OCI-LY7 (cell line): Measurements from ENCODE around the gene TTC7B. TPM values are rescaled to one million over a fixed set of nuclear protein-coding genes. Genes with fewer than 3 reads are reported as not detected.

Experiments
- BruUV-seq: library from RNA; stranded (reverse); fragments of 400-500 nt; replicated peaks from 2 replicates; lab custom pipeline; 2021; lab: Mats Ljungman, UMichigan
- CTCF ChIA-PET: fragments of 300-600 bp; sonication (Branson Sonifier 250); formaldehyde crosslinking; loops from one replicate; lab custom pipeline; 2022; ENCODE audit warnings: antibody characterized with exemption; ENCODE audit not compliant: unreplicated experiment; lab: Charles Lee
- POLR2A ChIA-PET: fragments of 300-600 bp; sonication (Branson Sonifier 250); formaldehyde crosslinking; loops from one replicate; lab custom pipeline; 2022; ENCODE audit warnings: antibody characterized with exemption; lab: Charles Lee
- DNase-seq: peaks from one replicate; pipeline ENCODE4 v3.0.0-alpha.2; 2015; ENCODE audit warnings: low spot score
- H2AFZ ChIP-seq: fragments of 200-600 bp; sonication (generic), shearing (Covaris generic); 2 replicates; pipeline ENCODE4 v1.6.1; 2014; ENCODE audit warnings: mild to moderate bottlenecking, antibody characterized with exemption, low read length, moderate library complexity
- H3K27ac ChIP-seq: fragments of 200-600 bp; sonication (generic); 2 replicates; pipeline ENCODE4 v1.5.1; 2014; ENCODE audit warnings: mixed run types, low read depth, mild to moderate bottlenecking, moderate library complexity, low read length, inconsistent platforms; ENCODE audit not compliant: poor library complexity, severe bottlenecking
- H3K36me3 ChIP-seq: fragments of 200-600 bp; sonication (generic); 2 replicates; pipeline ENCODE4 v1.6.1; 2014; ENCODE audit warnings: mild to moderate bottlenecking, antibody characterized with exemption, low read length, moderate library complexity, mixed read lengths; ENCODE audit not compliant: insufficient read depth
- H3K4me1 ChIP-seq: fragments of 200-600 bp; sonication (generic); 2 replicates; pipeline ENCODE4 v1.5.1; 2014; ENCODE audit warnings: mild to moderate bottlenecking, low read length; ENCODE audit not compliant: insufficient read depth, poor library complexity, severe bottlenecking
- H3K4me2 ChIP-seq: fragments of 200-600 bp; sonication (generic); 2 replicates; pipeline ENCODE4 v1.6.1; 2014; ENCODE audit warnings: mild to moderate bottlenecking, low read length
- H3K4me3 ChIP-seq: fragments of 200-600 bp; sonication (generic); 2 replicates; pipeline ENCODE4 v1.5.1; 2014; ENCODE audit warnings: mild to moderate bottlenecking, low read depth, low read length; ENCODE audit not compliant: poor library complexity, severe bottlenecking
- H3K79me2 ChIP-seq: fragments of 200-600 bp; sonication (generic); 2 replicates; pipeline ENCODE4 v1.6.1; 2016; ENCODE audit warnings: low read depth, mild to moderate bottlenecking, low read length, moderate library complexity, mixed read lengths; ENCODE audit not compliant: insufficient read depth
- H3K9me2 ChIP-seq: fragments of 200-600 bp; sonication (generic); 2 replicates; pipeline ENCODE4 v1.6.1; 2016; ENCODE audit warnings: mild to moderate bottlenecking, low read length, mixed read lengths; ENCODE audit not compliant: insufficient read depth
- H3K9me3 ChIP-seq: fragments of 200-600 bp; sonication (generic); 2 replicates; pipeline ENCODE4 v1.6.1; 2014; ENCODE audit warnings: mild to moderate bottlenecking, mixed run types, low read length, mixed read lengths
- H4K20me1 ChIP-seq: fragments of 200-600 bp; sonication (generic); 2 replicates; pipeline ENCODE4 v1.6.1; 2014; ENCODE audit warnings: mild to moderate bottlenecking, antibody characterized with exemption, low read length, moderate library complexity, mixed read lengths; ENCODE audit not compliant: insufficient read depth
- EZH2phosphoT487 ChIP-seq: fragments of 200-600 bp; sonication (generic); IDR thresholded peaks from 2 replicates; pipeline ENCODE4 v1.6.1; 2018; ENCODE audit warnings: low read depth, borderline replicate concordance, mild to moderate bottlenecking, mixed run types, antibody characterized with exemption, low read length, moderate library complexity, mixed read lengths
- intact Hi-C: fragments of 100-400 bp; cut with micrococcal nuclease; formaldehyde crosslinking; loops from one replicate; pipeline ENCODE4 v1.10.0; 2022; ENCODE audit not compliant: unreplicated experiment
- total RNA-seq, 2 experiments: library from RNA; depleted of rRNA in 1 of 2; stranded (reverse); fragments of >200 nt in 1 of 2; shearing (Covaris generic) in 1 of 2; gene quantifications; 2 replicates each; pipeline ENCODE4 v1.2.3, GENCODE V29; 2014 to 2022
- TF ChIP-seq, protein P1 (sequence below): fragments of 200-600 bp; sonication (generic); conservative IDR thresholded peaks from 2 replicates; pipeline ENCODE4 v1.5.1; 2014; ENCODE audit warnings: mild to moderate bottlenecking, antibody characterized with exemption, low read length, moderate library complexity, mixed read lengths

The TTC7B gene
- total RNA-seq, 2 experiments from 2014 or later = 0.19 to 0.51 TPM

DNA sequence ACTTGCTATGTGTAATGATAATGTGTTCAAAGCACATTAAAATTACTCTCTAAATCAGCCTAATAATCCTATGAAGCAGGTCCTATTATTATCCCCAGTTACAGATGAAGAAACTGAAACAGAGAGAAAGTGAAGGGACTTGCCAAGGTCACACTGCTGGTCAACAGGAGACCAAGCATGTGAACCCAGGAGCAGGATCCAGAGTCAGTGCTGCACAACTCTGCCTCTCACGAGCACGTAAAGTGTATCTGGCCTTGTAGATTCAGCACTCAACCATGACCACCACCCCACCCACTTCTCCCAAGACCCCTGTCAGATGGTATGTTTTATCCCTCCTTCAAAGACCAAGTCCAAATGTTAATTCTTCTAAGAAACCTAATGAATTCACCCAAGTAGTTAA is 100.7 kb downstream of the TTC7B start:
- CTCF ChIA-PET = no interaction called here
- no peaks in the 10 kb centered on the region for H3K36me3 ChIP-seq
- H3K4me2 ChIP-seq = no peak overlapping the region
- TF ChIP-seq EZH2phosphoT487 = no peak
- TF ChIP-seq, protein P1, sequence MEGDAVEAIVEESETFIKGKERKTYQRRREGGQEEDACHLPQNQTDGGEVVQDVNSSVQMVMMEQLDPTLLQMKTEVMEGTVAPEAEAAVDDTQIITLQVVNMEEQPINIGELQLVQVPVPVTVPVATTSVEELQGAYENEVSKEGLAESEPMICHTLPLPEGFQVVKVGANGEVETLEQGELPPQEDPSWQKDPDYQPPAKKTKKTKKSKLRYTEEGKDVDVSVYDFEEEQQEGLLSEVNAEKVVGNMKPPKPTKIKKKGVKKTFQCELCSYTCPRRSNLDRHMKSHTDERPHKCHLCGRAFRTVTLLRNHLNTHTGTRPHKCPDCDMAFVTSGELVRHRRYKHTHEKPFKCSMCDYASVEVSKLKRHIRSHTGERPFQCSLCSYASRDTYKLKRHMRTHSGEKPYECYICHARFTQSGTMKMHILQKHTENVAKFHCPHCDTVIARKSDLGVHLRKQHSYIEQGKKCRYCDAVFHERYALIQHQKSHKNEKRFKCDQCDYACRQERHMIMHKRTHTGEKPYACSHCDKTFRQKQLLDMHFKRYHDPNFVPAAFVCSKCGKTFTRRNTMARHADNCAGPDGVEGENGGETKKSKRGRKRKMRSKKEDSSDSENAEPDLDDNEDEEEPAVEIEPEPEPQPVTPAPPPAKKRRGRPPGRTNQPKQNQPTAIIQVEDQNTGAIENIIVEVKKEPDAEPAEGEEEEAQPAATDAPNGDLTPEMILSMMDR = no peak
- H3K27ac ChIP-seq = no peak overlapping the region
- no peak overlapping the region for H3K4me3 ChIP-seq
- no peaks in the 10 kb centered on the region for H3K9me3 ChIP-seq
- no peaks in the 10 kb centered on the region for H3K79me2 ChIP-seq
- no peaks in the 10 kb centered on the region for H3K9me2 ChIP-seq
- no peaks in the 10 kb centered on the region for H3K4me1 ChIP-seq
- DNase-seq = no peak
- no peaks in the 10 kb centered on the region for H4K20me1 ChIP-seq
- POLR2A ChIA-PET = no interaction called here
- no peak overlapping the region for H2AFZ ChIP-seq
- no TSS peak for BruUV-seq
- intact Hi-C loops = no loop called here

DNA sequence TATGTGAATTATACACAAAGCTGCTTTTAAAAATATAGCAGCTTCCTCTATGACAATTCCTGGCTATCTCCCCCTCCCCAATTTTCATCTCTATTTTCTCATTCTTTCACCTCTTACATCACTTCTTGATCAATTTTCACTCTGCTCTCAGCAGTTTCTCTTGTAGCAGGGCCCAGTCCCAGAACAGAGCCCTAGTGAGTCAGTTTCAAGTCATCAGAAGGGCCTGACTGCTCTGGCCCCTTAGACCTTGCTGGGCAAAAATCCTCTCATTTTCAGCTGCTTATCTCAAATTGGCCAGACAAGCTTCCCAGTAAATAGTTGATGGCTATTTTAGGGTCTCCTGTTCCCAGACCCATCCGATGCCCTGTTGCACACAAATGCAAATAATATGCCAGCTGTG is 101.4 kb downstream of the TTC7B start:
- intact Hi-C loops = no loop called here
- POLR2A ChIA-PET = interaction anchor here (0.8 kb wide), 1 partner anchor 46 kb away, joined by 3 read pairs; no protein-coding TSS in a partner anchor
- H3K4me2 ChIP-seq = no peak overlapping the region

DNA sequence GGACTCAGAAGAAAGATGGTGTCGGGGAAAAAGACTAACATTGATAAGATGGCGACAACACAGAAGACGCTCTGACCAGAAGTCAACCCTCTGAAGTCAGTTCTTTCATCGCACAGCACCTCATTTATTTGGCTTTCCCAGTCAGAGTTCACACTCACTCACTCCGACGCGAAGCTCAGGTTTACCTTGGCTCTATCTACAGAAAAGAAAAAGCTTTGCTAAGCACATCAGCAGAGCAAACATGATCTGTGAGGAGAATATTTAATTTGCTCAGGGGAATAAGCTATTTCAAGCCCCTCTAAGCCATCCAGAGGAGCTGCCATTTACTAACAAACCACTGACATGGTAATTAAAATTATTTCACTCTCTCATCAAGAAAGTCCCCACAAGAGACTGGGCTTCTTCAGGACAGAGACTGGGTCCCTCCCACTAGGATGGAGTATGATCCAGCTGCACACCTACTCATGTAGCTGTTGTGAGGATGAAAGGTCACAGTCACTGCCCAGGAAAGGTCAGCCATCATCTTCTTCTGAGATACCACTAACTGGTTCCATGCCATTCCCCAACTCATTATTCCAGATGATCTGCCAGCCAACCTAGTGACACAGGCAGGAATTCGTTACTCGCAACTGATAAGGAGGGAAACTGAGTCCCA is 111.4 kb downstream of the TTC7B start:
- ChIA-PET CTCF (no interaction called here), POLR2A (interaction anchor here (0.8 kb wide), 1 partner anchor 12 kb away, joined by 3 read pairs; no protein-coding TSS in a partner anchor)
- Histone ChIP-seq H3K4me2 (no peak overlapping the region), H3K9me3 (no peaks in the 10 kb centered on the region), H4K20me1 (no peaks in the 10 kb centered on the region), H3K4me1 (no peaks in the 10 kb centered on the region), H3K4me3 (no peak overlapping the region), H3K9me2 (no peaks in the 10 kb centered on the region), H2AFZ (no peak overlapping the region), H3K79me2 (no peaks in the 10 kb centered on the region), H3K36me3 (no peaks in the 10 kb centered on the region), H3K27ac (no peak overlapping the region)
- intact Hi-C loops = no loop called here
- DNase-seq = no peak
- no peak for TF ChIP-seq EZH2phosphoT487
- TF ChIP-seq, protein P1 = no peak
- no TSS peak for BruUV-seq

More for the DNA sequence above, 101.4 kb downstream of the TTC7B start:
- no peaks in the 10 kb centered on the region for H3K79me2 ChIP-seq
- no peaks in the 10 kb centered on the region for H3K36me3 ChIP-seq
- H3K4me3 ChIP-seq = no peak overlapping the region
- H3K27ac ChIP-seq = no peak overlapping the region
- BruUV-seq = no TSS peak
- H3K9me2 ChIP-seq = no peaks in the 10 kb centered on the region
- H4K20me1 ChIP-seq = no peaks in the 10 kb centered on the region
- TF ChIP-seq EZH2phosphoT487 = no peak
- TF ChIP-seq, protein P1 = no peak
- no peaks in the 10 kb centered on the region for H3K4me1 ChIP-seq
- CTCF ChIA-PET = no interaction called here
- H3K9me3 ChIP-seq = no peaks in the 10 kb centered on the region
- no peak for DNase-seq
- H2AFZ ChIP-seq = no peak overlapping the region
